Measurements from ENCODE around the gene CLDN3. TPM values are rescaled to one million over a fixed set of nuclear protein-coding genes. Genes with fewer than 3 reads are reported as not detected.

The CLDN3 gene
- total and polyA plus RNA-seq, 4 experiments from 2014 or later, result not detected

GRCh38 chr7:73740212-73740611 is 29.9 kb downstream of the CLDN3 start:
- Histone ChIP-seq H3K4me1 (ENCODE audit: insufficient read depth, low read length) (peaks cover 13% of the 10 kb centered on the region), H3K9me3 (ENCODE audit: control insufficient read depth in 1 of 2, low read length in 2 of 2) (no peaks in the 10 kb centered on the region), H3K27ac (ENCODE audit: low read depth, low read length) (no peak overlapping the region), H3K36me3 (ENCODE audit: insufficient read depth, low read length) (no peaks in the 10 kb centered on the region), H3K27me3 (ENCODE audit: insufficient read depth, low read length) (no peaks in the 10 kb centered on the region), H3K4me3 (ENCODE audit: low read length in 2 of 2) (no peak overlapping the region)
- Mint-ChIP-seq H3K9me3 (no peaks in the 10 kb centered on the region), H3K27me3 (no peaks in the 10 kb centered on the region), H3K36me3 (peaks cover 0 to 7% of the 10 kb centered on the region in 2 donors), H3K4me3 (peak overlapping the region in 7 of 8 donors; percentile 23 to 65 (median 41)), H3K4me1 (peaks cover 2 to 17% (median 7%) of the 10 kb centered on the region in 4 donors), H3K27ac (peak overlapping the region in 3 of 7 donors; percentile 29 to 87 (median 33))
- ChIA-PET POLR2A (ENCODE audit: partially characterized antibody) (no interaction called here), CTCF (ENCODE audit: partially characterized antibody) (interaction anchor here (2.6 to 9.7 kb wide), 2 partner anchors 116 to 135 kb away, joined by 16 to 142 read pairs; no protein-coding TSS in a partner anchor)
- no peak for DNase-seq
- intact Hi-C loops (cut with micrococcal nuclease), result no loop called here

DNA sequence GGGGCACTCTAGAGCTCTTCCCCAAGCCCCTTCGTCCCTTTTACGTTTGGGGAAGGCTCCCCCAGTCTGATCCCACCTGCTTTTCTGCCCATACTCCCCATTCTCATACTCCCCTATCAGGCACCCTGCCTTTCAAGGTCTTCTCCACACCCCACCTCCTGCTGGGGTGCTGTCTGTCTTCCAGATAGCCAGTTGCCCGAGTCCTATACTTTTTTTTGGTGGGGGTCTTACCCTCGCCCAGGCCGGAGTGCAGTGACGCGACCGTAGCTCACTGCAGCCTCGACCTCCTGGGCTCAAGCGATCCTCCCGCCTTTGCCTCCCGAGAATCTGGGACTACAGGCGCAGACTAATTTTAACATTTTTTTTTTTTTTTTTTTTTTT is 30.7 kb downstream of the CLDN3 start:
- H3K4me1 ChIP-seq (ENCODE audit: insufficient read depth, low read length), result peaks cover 20% of the 10 kb centered on the region
- no peaks in the 10 kb centered on the region for H3K9me3 Mint-ChIP-seq

GRCh38 chr7:73738612-73739386 is 31.3 kb downstream of the CLDN3 start, which contains the start of gene ABHD11:
TSS of gene ABHD11 (minus strand) at chr7:73738802. CDS start at chr7:73738770, 32 bp downstream.
- POLR2A ChIA-PET (ENCODE audit: partially characterized antibody), result interaction anchor here (0.6 to 2.1 kb wide), 14 partner anchors 9 to 910 kb away, joined by 3 to 12 read pairs (median 4); partner anchors contain the start of genes BAZ1B, METTL27, STX1A and TBL2
- CTCF ChIA-PET (ENCODE audit: partially characterized antibody), result interaction anchor here (0.7 to 9.7 kb wide), 7 partner anchors 13 to 133 kb away, joined by 3 to 142 read pairs (median 5); no protein-coding TSS in a partner anchor
- Mint-ChIP-seq H3K4me1 (peaks cover 6 to 26% (median 13%) of the 10 kb centered on the region in 4 donors), H3K9me3 (no peaks in the 10 kb centered on the region), H3K27ac (peak within 1 kb of the TSS; percentile 89 to 96 (median 94)), H3K27me3 (no peaks in the 10 kb centered on the region), H3K36me3 (peaks cover 0 to 7% of the 10 kb centered on the region in 2 donors), H3K4me3 (peak within 1 kb of the TSS; percentile 88 to 95 (median 91))
- peaks cover 21% of the 10 kb centered on the region for H3K4me1 ChIP-seq (ENCODE audit: insufficient read depth, low read length)
- no peaks in the 10 kb centered on the region for H3K36me3 ChIP-seq (ENCODE audit: insufficient read depth, low read length)
- no peaks in the 10 kb centered on the region for H3K9me3 ChIP-seq (ENCODE audit: control insufficient read depth in 1 of 2, low read length in 2 of 2)
- peak within 1 kb of the TSS; percentile 75 for H3K27ac ChIP-seq (ENCODE audit: low read depth, low read length)
- intact Hi-C loops (cut with micrococcal nuclease), result loop anchor here (1.0 to 2.0 kb wide), 9 partner anchors 19 to 910 kb away; partner anchors contain the start of genes BAZ1B, BCL7B, BUD23 and DNAJC30
- no peaks in the 10 kb centered on the region for H3K27me3 ChIP-seq (ENCODE audit: insufficient read depth, low read length)
- H3K4me3 ChIP-seq (ENCODE audit: low read length in 2 of 2), result peak within 1 kb of the TSS; percentile 65 to 78
- DNase-seq, result peak; percentile 96 to 99 (median 97)

More for the DNA sequence above, 30.7 kb downstream of the CLDN3 start:
- Histone ChIP-seq H3K27me3 (ENCODE audit: insufficient read depth, low read length) (no peaks in the 10 kb centered on the region), H3K27ac (ENCODE audit: low read depth, low read length) (peak overlapping the region; percentile 75), H3K4me3 (ENCODE audit: low read length in 2 of 2) (peak overlapping the region; percentile 54 to 78), H3K9me3 (ENCODE audit: control insufficient read depth in 1 of 2, low read length in 2 of 2) (no peaks in the 10 kb centered on the region), H3K36me3 (ENCODE audit: insufficient read depth, low read length) (no peaks in the 10 kb centered on the region)
- H3K4me3 Mint-ChIP-seq, result peak overlapping the region; percentile 86 to 95 (median 90)
- H3K27ac Mint-ChIP-seq, result peak overlapping the region; percentile 89 to 96 (median 94)
- ChIA-PET CTCF (ENCODE audit: partially characterized antibody) (interaction anchor here (0.7 to 9.7 kb wide), 6 partner anchors 12 to 134 kb away, joined by 3 to 142 read pairs (median 5); no protein-coding TSS in a partner anchor), POLR2A (ENCODE audit: partially characterized antibody) (interaction anchor here (0.9 to 2.1 kb wide), 9 partner anchors 8 to 219 kb away, joined by 3 to 12 read pairs (median 5); partner anchors contain the start of genes BAZ1B, STX1A, TBL2 and VPS37D)
- intact Hi-C loops (cut with micrococcal nuclease), result loop anchor here (1.0 to 2.0 kb wide), 4 partner anchors 72 to 911 kb away; partner anchors contain the start of genes BAZ1B, METTL27, TYW1B and VPS37D
- DNase-seq, result no peak
- H3K27me3 Mint-ChIP-seq, result no peaks in the 10 kb centered on the region
- H3K36me3 Mint-ChIP-seq, result peaks cover 0 to 7% of the 10 kb centered on the region in 2 donors
- H3K4me1 Mint-ChIP-seq, result peaks cover 6 to 25% (median 13%) of the 10 kb centered on the region in 4 donors

DNA sequence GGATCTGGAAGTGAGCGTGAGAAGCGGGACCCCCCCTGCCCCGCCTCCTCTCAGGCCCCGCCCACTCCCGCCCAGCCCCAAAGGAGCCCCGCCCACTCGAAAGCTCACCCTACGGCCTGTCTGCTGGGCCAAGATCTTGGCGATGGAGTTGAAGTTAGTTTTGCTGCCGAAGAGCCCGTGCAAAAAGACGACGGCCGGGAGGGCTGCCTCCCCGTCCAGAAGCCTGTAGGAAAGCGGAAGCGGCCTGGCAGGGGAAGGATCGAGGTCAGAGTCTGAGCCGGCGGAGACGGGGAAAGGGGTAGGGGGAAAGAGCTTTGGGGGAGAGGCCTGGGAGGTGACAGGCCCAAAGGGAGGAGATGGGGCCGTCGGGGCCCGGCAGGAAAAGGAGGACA is 31.9 kb downstream of the CLDN3 start:
- Histone ChIP-seq H3K9me3 (ENCODE audit: control insufficient read depth in 1 of 2, low read length in 2 of 2) (no peaks in the 10 kb centered on the region), H3K4me3 (ENCODE audit: low read length in 2 of 2) (peak overlapping the region; percentile 65 to 78), H3K27me3 (ENCODE audit: insufficient read depth, low read length) (no peaks in the 10 kb centered on the region), H3K4me1 (ENCODE audit: insufficient read depth, low read length) (peaks cover 21% of the 10 kb centered on the region), H3K36me3 (ENCODE audit: insufficient read depth, low read length) (no peaks in the 10 kb centered on the region), H3K27ac (ENCODE audit: low read depth, low read length) (peak overlapping the region; percentile 75)
- peak overlapping the region in 6 of 7 donors; percentile 75 to 94 (median 90) for H3K27ac Mint-ChIP-seq
- peaks cover 0 to 7% of the 10 kb centered on the region in 2 donors for H3K36me3 Mint-ChIP-seq
- peaks cover 6 to 26% (median 13%) of the 10 kb centered on the region in 4 donors for H3K4me1 Mint-ChIP-seq
- no peaks in the 10 kb centered on the region for H3K27me3 Mint-ChIP-seq
- POLR2A ChIA-PET (ENCODE audit: partially characterized antibody), result interaction anchor here (0.6 to 2.1 kb wide), 13 partner anchors 8 to 909 kb away, joined by 3 to 12 read pairs (median 5); partner anchors contain the start of genes BAZ1B, METTL27, STX1A and TBL2
- peak overlapping the region; percentile 88 to 95 (median 91) for H3K4me3 Mint-ChIP-seq
- no peaks in the 10 kb centered on the region for H3K9me3 Mint-ChIP-seq
- peak in 3 of 5 donors; percentile 33 to 51 (median 36) for DNase-seq
- CTCF ChIA-PET (ENCODE audit: partially characterized antibody), result interaction anchor here (0.9 to 9.7 kb wide), 5 partner anchors 13 to 133 kb away, joined by 3 to 142 read pairs (median 5); no protein-coding TSS in a partner anchor
- intact Hi-C loops (cut with micrococcal nuclease), result loop anchor here (1.0 to 2.0 kb wide), 7 partner anchors 19 to 909 kb away; partner anchors contain the start of genes BAZ1B, BCL7B, BUD23 and DNAJC30

DNA sequence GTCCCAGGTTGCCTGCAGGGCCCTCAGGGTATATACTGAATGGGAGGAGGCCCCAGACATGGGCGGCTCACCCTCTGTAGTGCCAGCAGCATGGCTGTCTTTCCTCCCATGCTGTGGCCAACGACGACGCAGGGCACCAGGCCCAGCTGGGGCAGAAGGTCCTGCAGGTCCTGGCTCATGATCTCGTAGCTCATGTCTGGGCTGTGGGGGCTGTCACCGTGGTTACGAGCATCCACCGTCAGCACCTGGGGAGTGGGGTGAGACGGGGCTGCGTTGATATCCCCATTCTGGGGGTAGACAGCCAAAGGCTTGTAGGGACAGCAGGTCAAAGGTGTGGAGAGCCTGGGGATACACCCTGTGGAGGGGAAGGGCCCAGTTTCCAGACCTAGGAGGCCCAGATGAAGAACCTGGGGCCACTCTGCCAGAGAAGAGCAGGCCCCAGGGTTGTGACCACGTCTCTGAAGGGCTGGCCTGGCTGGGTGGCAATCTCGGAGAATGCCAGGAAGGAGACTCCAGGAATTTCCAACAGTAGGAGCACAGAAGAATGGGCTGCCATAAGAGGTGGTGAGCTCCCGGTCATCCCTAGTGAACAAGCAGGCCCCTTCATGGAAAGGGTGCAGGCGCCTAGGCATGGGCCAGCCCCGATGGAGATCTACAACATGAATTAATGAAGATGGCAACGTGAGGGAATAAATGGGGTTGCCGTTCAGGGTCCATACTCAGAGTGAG is 32.4 kb downstream of the CLDN3 start:
- no peaks in the 10 kb centered on the region for H3K27me3 ChIP-seq (ENCODE audit: insufficient read depth, low read length)
- H3K27ac ChIP-seq (ENCODE audit: low read depth, low read length), result peak overlapping the region; percentile 75
- POLR2A ChIA-PET (ENCODE audit: partially characterized antibody), result interaction anchor here (0.9 to 2.1 kb wide), 5 partner anchors 8 to 909 kb away, joined by 3 to 12 read pairs (median 10); partner anchors contain the start of genes BAZ1B, STX1A and TBL2
- peak overlapping the region; percentile 88 to 95 (median 91) for H3K4me3 Mint-ChIP-seq
- H3K4me1 ChIP-seq (ENCODE audit: insufficient read depth, low read length), result peaks cover 21% of the 10 kb centered on the region
- H3K27ac Mint-ChIP-seq, result peak overlapping the region in 5 of 7 donors; percentile 75 to 94 (median 89)
- H3K4me1 Mint-ChIP-seq, result peaks cover 6 to 26% (median 13%) of the 10 kb centered on the region in 4 donors
- peak overlapping the region in 1 of 2 donors; percentile 78 for H3K4me3 ChIP-seq (ENCODE audit: low read length in 2 of 2)
- no peaks in the 10 kb centered on the region for H3K27me3 Mint-ChIP-seq
- DNase-seq, result no peak
- intact Hi-C loops (cut with micrococcal nuclease), result loop anchor here (1.0 to 2.0 kb wide), 7 partner anchors 18 to 909 kb away; partner anchors contain the start of genes BAZ1B, BCL7B, BUD23 and DNAJC30
- H3K9me3 ChIP-seq (ENCODE audit: control insufficient read depth in 1 of 2, low read length in 2 of 2), result no peaks in the 10 kb centered on the region
- H3K36me3 Mint-ChIP-seq, result peaks cover 0 to 7% of the 10 kb centered on the region in 2 donors
- CTCF ChIA-PET (ENCODE audit: partially characterized antibody), result interaction anchor here (2.0 to 9.7 kb wide), 2 partner anchors 15 to 132 kb away, joined by 5 to 142 read pairs; no protein-coding TSS in a partner anchor
- no peaks in the 10 kb centered on the region for H3K9me3 Mint-ChIP-seq
- H3K36me3 ChIP-seq (ENCODE audit: insufficient read depth, low read length), result no peaks in the 10 kb centered on the region

GRCh38 chr7:73736885-73737284 is 33.2 kb downstream of the CLDN3 start:
- Histone ChIP-seq H3K4me1 (ENCODE audit: insufficient read depth, low read length) (peaks cover 21% of the 10 kb centered on the region), H3K36me3 (ENCODE audit: insufficient read depth, low read length) (no peaks in the 10 kb centered on the region), H3K9me3 (ENCODE audit: control insufficient read depth in 1 of 2, low read length in 2 of 2) (no peaks in the 10 kb centered on the region), H3K4me3 (ENCODE audit: low read length in 2 of 2) (no peak overlapping the region), H3K27ac (ENCODE audit: low read depth, low read length) (no peak overlapping the region), H3K27me3 (ENCODE audit: insufficient read depth, low read length) (no peaks in the 10 kb centered on the region)
- no peaks in the 10 kb centered on the region for H3K9me3 Mint-ChIP-seq
- CTCF ChIA-PET (ENCODE audit: partially characterized antibody), result interaction anchor here (9.7 kb wide), 1 partner anchor 132 kb away, joined by 142 read pairs; no protein-coding TSS in a partner anchor
- peak overlapping the region in 6 of 8 donors; percentile 48 to 93 (median 90) for H3K4me3 Mint-ChIP-seq
- peaks cover 0 to 7% of the 10 kb centered on the region in 2 donors for H3K36me3 Mint-ChIP-seq
- POLR2A ChIA-PET (ENCODE audit: partially characterized antibody), result no interaction called here
- no peaks in the 10 kb centered on the region for H3K27me3 Mint-ChIP-seq
- peaks cover 6 to 26% (median 13%) of the 10 kb centered on the region in 4 donors for H3K4me1 Mint-ChIP-seq
- DNase-seq, result no peak
- H3K27ac Mint-ChIP-seq, result peak overlapping the region in 2 of 7 donors; percentile 23 to 89
- intact Hi-C loops (cut with micrococcal nuclease), result no loop called here

All from CD4-positive, alpha-beta memory T cell (primary cell).